Stimulated activated CD8-positive, alpha-beta memory T cell treated with anti-CD3 and anti-CD28 coated beads, Interleukin-12 subunit alpha, Interleukin-12 subunit beta, amount 100 ng/mL, for 4 hours (primary cell): Measurements from ENCODE around the gene HASPIN.

Source experiments
- DNase-seq: peaks from one replicate; pipeline ENCODE4 v3.0.0-alpha.2; 2020; ENCODE audit warnings: low read depth

HASPIN gene

GRCh38 chr17:3723556-3724377 lies at the start of gene HASPIN:
HASPIN (plus strand) TSS chr17:3723903; CDS start chr17:3723936, 33 bp downstream.
- peak; percentile 84 for DNase-seq

- no peak for DNase-seq
These were observed 47.8 kb upstream of the HASPIN start for GRCh38 chr17:3675886-3676285.

DNA sequence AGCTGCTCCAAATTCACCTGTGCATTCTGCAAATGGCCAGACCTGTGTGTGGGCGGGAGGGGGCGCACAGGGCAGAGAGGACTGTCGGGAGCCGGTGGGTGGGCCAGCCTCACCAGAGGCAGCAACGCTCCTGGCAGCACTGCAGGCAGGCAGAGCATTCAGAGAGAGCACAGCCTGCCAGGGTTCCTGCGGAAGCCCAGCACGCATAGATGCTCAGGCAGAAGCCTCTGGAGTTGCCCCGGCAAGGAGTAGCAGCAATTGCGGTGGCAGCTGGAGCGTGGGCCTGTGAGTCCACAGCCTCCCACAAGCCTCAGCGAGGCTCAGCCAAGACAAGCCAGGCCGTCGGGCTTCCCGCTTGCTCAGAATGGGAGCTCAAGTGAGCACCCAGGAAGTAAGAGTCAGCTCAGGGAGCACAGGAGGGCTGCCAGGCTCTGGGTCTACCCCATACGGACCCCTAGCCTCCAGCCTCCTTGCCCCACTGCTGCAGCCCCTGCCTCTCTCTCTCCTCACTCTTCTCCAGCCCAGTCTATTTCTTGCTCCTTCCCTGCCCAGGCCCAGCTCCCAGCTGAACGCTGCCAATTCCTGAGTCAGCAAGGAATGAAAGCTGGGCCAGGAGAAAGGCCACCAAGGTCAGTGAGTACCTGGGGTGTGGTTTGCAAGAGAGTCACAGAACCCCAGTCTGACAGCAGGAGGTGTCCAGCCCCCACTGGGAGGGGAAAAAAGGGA lies 45.4 kb upstream of the HASPIN start:
- no peak for DNase-seq

- DNase-seq = no peak
These were observed 44.7 kb upstream of the HASPIN start for GRCh38 chr17:3678821-3679530.

GRCh38 chr17:3679531-3680126 lies 44.1 kb upstream of the HASPIN start:
- no peak for DNase-seq

- no peak for DNase-seq
These were observed 42.6 kb upstream of the HASPIN start for GRCh38 chr17:3681057-3681456.

GRCh38 chr17:3681565-3681964 lies 42.1 kb upstream of the HASPIN start:
- DNase-seq = no peak

DNA sequence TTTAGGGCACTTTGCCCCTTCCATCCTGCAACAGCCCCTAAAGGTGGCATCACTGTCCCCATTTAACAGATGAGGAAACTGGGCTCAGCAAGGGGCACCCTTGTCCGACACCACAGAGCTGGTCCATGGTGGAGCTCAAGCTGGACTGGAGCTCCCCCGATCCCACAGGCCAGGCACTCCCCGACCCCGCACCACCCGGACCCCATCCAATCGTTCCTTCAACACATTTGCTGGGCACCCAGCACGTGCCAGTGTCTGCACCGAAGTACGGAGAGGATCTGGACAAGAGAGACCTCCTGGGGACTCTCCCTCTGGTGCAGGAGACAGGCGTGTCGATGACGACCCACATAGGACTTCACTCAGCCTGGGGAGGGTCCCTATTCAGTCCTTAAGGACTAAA lies 41.7 kb upstream of the HASPIN start:
- no peak for DNase-seq

GRCh38 chr17:3683054-3683511 lies 40.6 kb upstream of the HASPIN start:
- peak; percentile 36 for DNase-seq

DNA sequence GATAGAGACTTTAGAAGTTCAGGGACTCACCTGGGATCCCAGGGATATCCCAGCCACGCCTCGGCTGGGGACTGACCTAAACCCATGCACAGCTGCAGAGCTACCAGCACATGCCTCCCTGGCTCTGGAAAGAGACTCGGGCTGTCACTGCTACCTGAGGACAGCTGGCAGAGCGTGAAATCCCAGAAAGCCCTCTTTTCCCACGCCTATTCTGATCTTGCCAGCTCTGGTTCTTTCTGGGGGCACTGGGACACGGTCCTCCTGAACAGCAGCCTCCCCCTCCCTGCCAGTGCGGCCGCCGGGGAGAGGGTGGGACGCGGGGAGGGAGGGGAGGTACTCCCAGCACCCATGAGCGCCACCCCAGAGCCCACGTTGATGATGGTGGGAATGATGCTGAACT lies 38.5 kb upstream of the HASPIN start:
- no peak for DNase-seq

GRCh38 chr17:3688027-3688553 lies 35.6 kb upstream of the HASPIN start:
- DNase-seq = no peak

DNA sequence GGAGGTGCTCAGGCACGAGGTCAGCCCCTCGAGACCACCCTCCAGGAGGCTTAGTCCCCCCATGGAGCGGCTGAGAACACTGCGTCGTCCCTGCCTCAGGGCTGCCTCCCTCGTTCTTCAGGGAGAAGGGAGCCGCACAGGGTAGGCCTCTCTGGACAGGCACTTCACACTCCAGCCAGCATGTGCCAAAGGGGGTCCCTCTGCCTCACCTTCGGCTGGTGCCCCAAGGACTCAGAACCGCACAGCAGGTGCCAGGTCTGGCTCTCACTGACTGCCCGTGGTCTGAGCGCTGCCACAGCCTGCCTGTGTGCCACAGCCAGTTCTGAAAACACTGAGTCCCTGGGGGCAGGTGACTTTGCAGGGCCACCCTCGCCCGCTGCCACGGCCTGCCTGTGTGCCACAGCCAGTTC lies 34.8 kb upstream of the HASPIN start:
- no peak for DNase-seq

DNA sequence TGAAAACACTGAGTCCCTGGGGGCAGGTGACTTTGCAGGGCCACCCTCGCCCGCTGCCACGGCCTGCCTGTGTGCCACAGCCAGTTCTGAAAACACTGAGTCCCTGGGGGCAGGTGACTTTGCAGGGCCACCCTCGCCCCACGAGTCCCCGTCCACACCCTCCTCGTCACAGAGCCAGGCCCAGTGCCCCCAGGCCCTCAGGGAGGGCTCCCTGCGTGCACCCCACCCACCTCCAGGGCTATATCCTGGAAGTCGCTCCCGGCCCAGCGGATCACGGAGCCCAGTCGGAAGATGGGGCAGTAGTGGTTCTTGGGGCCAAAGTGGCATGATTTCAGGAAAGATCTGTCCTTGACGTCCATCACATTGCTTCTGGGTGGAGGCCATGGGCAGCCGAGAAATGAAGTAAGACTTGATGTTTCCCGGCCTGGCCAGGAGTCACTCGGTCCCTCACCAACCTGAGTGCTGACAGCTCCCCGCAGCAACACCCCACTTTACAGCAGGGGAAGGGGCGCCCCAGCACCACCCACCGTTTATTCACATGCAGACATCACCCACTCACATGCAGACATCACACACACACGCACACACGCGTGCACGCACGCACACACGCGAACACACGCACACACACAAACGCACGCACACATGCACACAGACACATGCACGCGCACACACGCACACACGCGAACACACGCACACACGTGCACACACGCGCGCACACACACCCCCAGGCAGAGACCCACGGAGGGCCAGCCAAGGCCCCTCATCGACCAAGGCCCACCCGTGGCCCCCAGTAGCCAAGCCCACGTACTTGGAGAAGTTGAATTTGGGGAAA lies 34.2 kb upstream of the HASPIN start:
- no peak for DNase-seq

GRCh38 chr17:3690094-3690715 lies 33.5 kb upstream of the HASPIN start:
- no peak for DNase-seq

DNA sequence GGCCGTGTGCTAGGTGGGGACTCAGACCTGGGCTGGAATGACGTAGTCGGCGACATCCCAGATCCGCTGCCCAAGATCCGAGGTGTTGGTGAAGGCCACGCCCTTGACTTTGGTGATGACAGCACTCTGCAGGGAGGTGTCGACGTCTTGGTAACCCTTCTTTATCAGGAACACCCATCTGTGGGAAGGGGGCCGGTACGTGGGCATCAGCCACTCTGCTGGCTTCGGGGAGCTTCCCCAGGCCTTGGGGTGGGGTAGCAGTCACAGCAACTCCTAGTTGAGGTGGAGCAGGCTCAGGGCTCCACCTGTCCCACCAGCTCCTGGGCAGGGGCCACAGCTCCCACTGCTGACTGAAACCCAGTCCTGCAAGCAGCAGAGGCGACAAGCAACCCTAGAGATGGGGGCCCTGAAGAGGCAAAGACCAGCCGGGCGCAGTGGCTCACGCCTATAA lies 32.1 kb upstream of the HASPIN start:
- DNase-seq = no peak

DNA sequence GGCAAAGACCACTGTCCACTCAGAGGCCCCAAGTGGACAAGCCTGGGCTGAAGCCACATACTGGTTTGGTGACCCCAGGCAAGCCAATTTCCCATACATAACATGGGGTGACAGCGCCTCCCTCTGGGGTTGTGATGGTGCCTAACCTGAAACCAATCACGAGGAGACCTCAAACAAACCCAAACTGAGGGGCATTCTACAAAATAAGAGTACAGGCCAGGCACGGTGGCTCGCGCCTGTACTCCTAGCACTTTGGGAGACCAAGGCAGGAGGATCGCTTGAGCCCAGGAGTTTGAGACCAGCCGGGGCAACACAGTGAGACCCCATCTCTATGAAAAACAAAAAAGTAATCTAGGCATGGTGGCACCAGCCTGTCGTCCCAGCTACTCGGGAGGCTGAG lies 31.4 kb upstream of the HASPIN start:
- no peak for DNase-seq

- DNase-seq = no peak
These were observed 30.6 kb upstream of the HASPIN start for GRCh38 chr17:3693141-3693540.

DNA sequence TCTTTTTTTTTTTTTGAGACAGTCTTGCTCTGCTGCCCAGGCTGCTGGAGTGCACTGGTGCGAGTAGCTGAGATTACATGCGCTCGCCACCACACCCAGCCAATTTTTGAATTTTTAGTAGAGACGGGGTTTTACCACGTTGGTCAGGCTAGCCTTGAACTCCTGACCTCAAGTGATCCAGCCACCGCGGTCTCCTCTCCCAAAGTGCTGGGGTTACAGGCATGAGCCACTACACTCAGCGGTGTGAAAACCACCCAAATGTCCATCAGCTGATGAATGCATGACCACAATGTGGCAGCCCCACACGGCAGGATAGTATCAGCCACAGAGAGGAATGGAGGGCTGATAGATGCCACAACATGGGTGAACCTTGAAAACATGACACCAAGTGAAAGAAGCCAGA lies 29.9 kb upstream of the HASPIN start:
- peak; percentile 24 for DNase-seq

GRCh38 chr17:3695129-3695722 lies 28.5 kb upstream of the HASPIN start:
- DNase-seq = no peak
